SK-N-MC (cell line): ENCODE data around the gene LDHAL6B.

Experiments used
- EZH2 ChIP-seq: fragments of 200-600 bp; sonication (generic); IDR thresholded peaks from one replicate; pipeline ENCODE4 v1.6.1; 2017; ENCODE audit warnings: antibody characterized with exemption
- FOXP2 ChIP-seq: optimal IDR thresholded peaks from 2 replicates; pipeline ENCODE3; 2011; ENCODE audit warnings: mild to moderate bottlenecking, moderate library complexity; ENCODE audit not compliant: insufficient read depth; ENCODE audit errors: extremely low read length, control extremely low read depth
- POLR2AphosphoS5 ChIP-seq: IDR thresholded peaks from 2 replicates; pipeline ENCODE4 v1.6.1; 2012; ENCODE audit warnings: mild to moderate bottlenecking, low read depth, low read length, borderline replicate concordance

GRCh38 chr15:59159210-59159609 lies 47.4 kb upstream of the LDHAL6B start:
- TF ChIP-seq EZH2 (no peak), POLR2AphosphoS5 (no peak), FOXP2 (no peak)
